Stimulated activated CD4-positive, alpha-beta T cell treated with anti-CD3 and anti-CD28 coated beads, Interleukin-12 subunit alpha, Interleukin-12 subunit beta, amount 100 ng/mL, for 48 hours (primary cell): ENCODE data around the gene IAPP.
"Not testable (repeated sequence)": the region's sequence is repeated elsewhere in the genome, so short reads cannot be mapped to it uniquely, and the experiment has no call there.

ENCODE experiments used
- DNase-seq, 3 donors: peaks; one replicate each; pipeline ENCODE4 v3.0.0-alpha.2; 2020; ENCODE audit warnings: low read depth in 2 of 3, low spot score in 1 of 3

Gene IAPP

GRCh38 chr12:21372602-21373001 is at the start of gene IAPP:
IAPP (plus strand) TSS chr12:21372902; CDS start chr12:21373352, 450 bp downstream.
- no peak for DNase-seq

- no peak for DNase-seq
Observed at GRCh38 chr12:21323736-21324135, 49.0 kb upstream of the IAPP start.

- no peak for DNase-seq
Observed at GRCh38 chr12:21324551-21324950, 48.2 kb upstream of the IAPP start.

GRCh38 chr12:21328578-21328977 is 44.1 kb upstream of the IAPP start:
- no peak for DNase-seq

- DNase-seq: no peak
Observed at GRCh38 chr12:21330682-21331253, 41.9 kb upstream of the IAPP start.

- DNase-seq: no peak
Observed at GRCh38 chr12:21334771-21335325, 37.9 kb upstream of the IAPP start, which contains the start of gene SLCO1A2. SLCO1A2 (minus strand) TSS chr12:21334917; CDS start chr12:21334647, 270 bp downstream.

GRCh38 chr12:21336656-21337055 is 36.0 kb upstream of the IAPP start:
- no peak for DNase-seq

GRCh38 chr12:21337453-21337852 is 35.2 kb upstream of the IAPP start:
- DNase-seq: no peak

- no peak for DNase-seq
Observed at GRCh38 chr12:21337959-21338744, 34.5 kb upstream of the IAPP start.

- no peak for DNase-seq
Observed at GRCh38 chr12:21339921-21340320, 32.8 kb upstream of the IAPP start.

- DNase-seq: no peak
Observed at GRCh38 chr12:21340403-21340802, 32.3 kb upstream of the IAPP start.

GRCh38 chr12:21341769-21342168 is 30.9 kb upstream of the IAPP start:
- no peak for DNase-seq

GRCh38 chr12:21343636-21344035 is 29.1 kb upstream of the IAPP start:
- DNase-seq: no peak

GRCh38 chr12:21346542-21347205 is 26.0 kb upstream of the IAPP start:
- no peak for DNase-seq

GRCh38 chr12:21350975-21351374 is 21.7 kb upstream of the IAPP start:
- DNase-seq: no peak

- DNase-seq: no peak
Observed at GRCh38 chr12:21353487-21353886, 19.2 kb upstream of the IAPP start.

GRCh38 chr12:21353948-21354347 is 18.8 kb upstream of the IAPP start:
- DNase-seq: no peak

- DNase-seq: no peak
Observed at GRCh38 chr12:21354641-21355040, 18.1 kb upstream of the IAPP start.

GRCh38 chr12:21360632-21361031 is 12.1 kb upstream of the IAPP start:
- not testable (repeated sequence) for DNase-seq

GRCh38 chr12:21369141-21369980 is 3.3 kb upstream of the IAPP start:
- DNase-seq: no peak

- DNase-seq: no peak
Observed at GRCh38 chr12:21370845-21371449, 1.8 kb upstream of the IAPP start.
